Measurements from ENCODE around the gene UQCRC2.

The UQCRC2 gene

GRCh38 chr16:21959050-21959449 lies 5.9 kb downstream of the UQCRC2 start (continued):
- TF ChIP-seq, protein P1, sequence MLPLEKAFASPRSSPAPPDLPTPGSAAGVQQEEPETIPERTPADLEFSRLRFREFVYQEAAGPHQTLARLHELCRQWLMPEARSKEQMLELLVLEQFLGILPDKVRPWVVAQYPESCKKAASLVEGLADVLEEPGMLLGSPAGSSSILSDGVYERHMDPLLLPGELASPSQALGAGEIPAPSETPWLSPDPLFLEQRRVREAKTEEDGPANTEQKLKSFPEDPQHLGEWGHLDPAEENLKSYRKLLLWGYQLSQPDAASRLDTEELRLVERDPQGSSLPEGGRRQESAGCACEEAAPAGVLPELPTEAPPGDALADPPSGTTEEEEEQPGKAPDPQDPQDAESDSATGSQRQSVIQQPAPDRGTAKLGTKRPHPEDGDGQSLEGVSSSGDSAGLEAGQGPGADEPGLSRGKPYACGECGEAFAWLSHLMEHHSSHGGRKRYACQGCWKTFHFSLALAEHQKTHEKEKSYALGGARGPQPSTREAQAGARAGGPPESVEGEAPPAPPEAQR (tag by site-specific recombination; IDR thresholded peaks at IDR 0.05): no peak
- no peak for TF ChIP-seq KLF7 (tag by site-specific recombination; IDR thresholded peaks at IDR 0.05; ENCODE audit: borderline replicate concordance)
- TF ChIP-seq ZSCAN30 (tag by site-specific recombination; IDR thresholded peaks at IDR 0.05): no peak
- no peak for TF ChIP-seq ZNF624 (tag by site-specific recombination; IDR thresholded peaks at IDR 0.05)

- TF ChIP-seq ZNF777 (tag by site-specific recombination; IDR thresholded peaks at IDR 0.05; ENCODE audit: borderline replicate concordance) (no peak), ZNF221 (tag by site-specific recombination; IDR thresholded peaks at IDR 0.05; ENCODE audit: borderline replicate concordance) (no peak), ATF2 (tag by site-specific recombination; IDR thresholded peaks at IDR 0.05; ENCODE audit: low read depth) (no peak), ZBTB26 (tag by site-specific recombination; optimal IDR thresholded peaks at IDR 0.05) (no peak), ZNF639 (tag by site-specific recombination; IDR thresholded peaks at IDR 0.05) (no peak), ZNF571 (tag by site-specific recombination; IDR thresholded peaks at IDR 0.05) (no peak), IKZF3 (tag by site-specific recombination; IDR thresholded peaks at IDR 0.05) (no peak), ZNF239 (tag by site-specific recombination; IDR thresholded peaks at IDR 0.05) (no peak), ZNF133 (tag by site-specific recombination; IDR thresholded peaks at IDR 0.05) (no peak), ZNF23 (tag by site-specific recombination; IDR thresholded peaks at IDR 0.05; ENCODE audit: borderline replicate concordance) (no peak), REPIN1 (tag by site-specific recombination; IDR thresholded peaks at IDR 0.05; ENCODE audit: low read depth) (no peak), ZNF37A (tag by site-specific recombination; IDR thresholded peaks at IDR 0.05) (no peak), ZNF26 (tag by site-specific recombination; IDR thresholded peaks at IDR 0.05) (no peak)
- H3K9me3 ChIP-seq (ENCODE audit: control insufficient read depth, insufficient read depth, low read depth, low read length): no peaks in the 10 kb centered on the region
- H3K4me3 ChIP-seq (ENCODE audit: low read depth, low read length): no peak overlapping the region
- peaks cover 45 to 98% of the 10 kb centered on the region in 2 experiments for H3K36me3 ChIP-seq (ENCODE audit: control insufficient read depth in 2 of 2, insufficient read depth in 1 of 2, low read length in 2 of 2)
- H3K4me1 ChIP-seq (ENCODE audit: control insufficient read depth, insufficient read depth, low read length): no peaks in the 10 kb centered on the region
- ChIA-PET POLR2A (no interaction called here), CTCF (interaction anchor here (2.3 kb wide), 1 partner anchor 226 kb away, joined by 6 read pairs; no protein-coding TSS in a partner anchor)
- no peak overlapping the region for H3K27ac ChIP-seq (ENCODE audit: extremely low read depth, low read depth, low read length)
Measured at GRCh38 chr16:21962475-21962874, 9.3 kb downstream of the UQCRC2 start.

DNA sequence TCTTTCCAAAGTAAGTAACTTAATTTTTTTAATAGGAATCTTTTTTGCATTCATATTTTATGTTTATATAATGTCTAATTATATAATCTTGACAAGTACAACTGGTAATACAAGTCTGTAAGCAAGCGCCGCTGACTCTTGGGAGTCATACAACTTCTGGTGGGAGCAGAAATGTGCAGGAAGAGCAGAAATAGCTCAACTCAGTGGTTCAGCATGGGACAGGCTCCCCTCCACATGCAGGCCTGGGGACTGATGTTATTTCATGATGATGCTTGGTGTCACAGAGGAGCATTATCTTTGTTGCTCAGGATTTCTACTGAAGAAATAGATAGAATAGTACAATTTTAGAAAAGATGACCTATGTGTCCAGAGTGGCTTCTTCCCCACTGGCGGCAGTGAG lies 10.7 kb downstream of the UQCRC2 start:
- CTCF ChIA-PET: no interaction called here
- TF ChIP-seq PRDM1 (tag by site-specific recombination; IDR thresholded peaks at IDR 0.05) (no peak), ZNF560 (tag by site-specific recombination; IDR thresholded peaks at IDR 0.05; ENCODE audit: borderline replicate concordance) (no peak), ZNF510 (tag by site-specific recombination; IDR thresholded peaks at IDR 0.05; ENCODE audit: insufficient replicate concordance) (no peak), ZNF19 (tag by site-specific recombination; IDR thresholded peaks at IDR 0.05; ENCODE audit: low read depth) (no peak), ZNF416 (tag by site-specific recombination; IDR thresholded peaks at IDR 0.05) (no peak)
- TF ChIP-seq, protein P2, sequence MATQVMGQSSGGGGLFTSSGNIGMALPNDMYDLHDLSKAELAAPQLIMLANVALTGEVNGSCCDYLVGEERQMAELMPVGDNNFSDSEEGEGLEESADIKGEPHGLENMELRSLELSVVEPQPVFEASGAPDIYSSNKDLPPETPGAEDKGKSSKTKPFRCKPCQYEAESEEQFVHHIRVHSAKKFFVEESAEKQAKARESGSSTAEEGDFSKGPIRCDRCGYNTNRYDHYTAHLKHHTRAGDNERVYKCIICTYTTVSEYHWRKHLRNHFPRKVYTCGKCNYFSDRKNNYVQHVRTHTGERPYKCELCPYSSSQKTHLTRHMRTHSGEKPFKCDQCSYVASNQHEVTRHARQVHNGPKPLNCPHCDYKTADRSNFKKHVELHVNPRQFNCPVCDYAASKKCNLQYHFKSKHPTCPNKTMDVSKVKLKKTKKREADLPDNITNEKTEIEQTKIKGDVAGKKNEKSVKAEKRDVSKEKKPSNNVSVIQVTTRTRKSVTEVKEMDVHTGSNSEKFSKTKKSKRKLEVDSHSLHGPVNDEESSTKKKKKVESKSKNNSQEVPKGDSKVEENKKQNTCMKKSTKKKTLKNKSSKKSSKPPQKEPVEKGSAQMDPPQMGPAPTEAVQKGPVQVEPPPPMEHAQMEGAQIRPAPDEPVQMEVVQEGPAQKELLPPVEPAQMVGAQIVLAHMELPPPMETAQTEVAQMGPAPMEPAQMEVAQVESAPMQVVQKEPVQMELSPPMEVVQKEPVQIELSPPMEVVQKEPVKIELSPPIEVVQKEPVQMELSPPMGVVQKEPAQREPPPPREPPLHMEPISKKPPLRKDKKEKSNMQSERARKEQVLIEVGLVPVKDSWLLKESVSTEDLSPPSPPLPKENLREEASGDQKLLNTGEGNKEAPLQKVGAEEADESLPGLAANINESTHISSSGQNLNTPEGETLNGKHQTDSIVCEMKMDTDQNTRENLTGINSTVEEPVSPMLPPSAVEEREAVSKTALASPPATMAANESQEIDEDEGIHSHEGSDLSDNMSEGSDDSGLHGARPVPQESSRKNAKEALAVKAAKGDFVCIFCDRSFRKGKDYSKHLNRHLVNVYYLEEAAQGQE (tag by site-specific recombination; IDR thresholded peaks at IDR 0.05): no peak

More for the DNA sequence above, 10.7 kb downstream of the UQCRC2 start:
- no peaks in the 10 kb centered on the region for H3K9me3 ChIP-seq (ENCODE audit: control insufficient read depth, insufficient read depth, low read depth, low read length)
- POLR2A ChIA-PET: no interaction called here
- H3K36me3 ChIP-seq (ENCODE audit: control insufficient read depth in 2 of 2, insufficient read depth in 1 of 2, low read length in 2 of 2): peaks cover 49 to 98% of the 10 kb centered on the region in 2 experiments
- H3K4me3 ChIP-seq (ENCODE audit: low read depth, low read length): no peak overlapping the region
- H3K4me1 ChIP-seq (ENCODE audit: control insufficient read depth, insufficient read depth, low read length): no peaks in the 10 kb centered on the region
- no peak overlapping the region for H3K27ac ChIP-seq (ENCODE audit: extremely low read depth, low read depth, low read length)
